ENCODE results near the gene RHBDD1.
"Not testable (repeated sequence)": the region's sequence is repeated elsewhere in the genome, so short reads cannot be mapped to it uniquely, and the experiment has no call there.

Gene RHBDD1

GRCh38 chr2:226839161-226839560 is 3.3 kb downstream of the RHBDD1 start:
- no peak overlapping the region for H4K12ac ChIP-seq (ENCODE audit: low read depth, low read length)
- no peak overlapping the region for H3K4me3 ChIP-seq (ENCODE audit: low read depth, low read length)
- no peak overlapping the region for H2BK5ac ChIP-seq (ENCODE audit: low read depth, low read length, poor library complexity)
- no peak overlapping the region for H3K4me2 ChIP-seq (ENCODE audit: low read length)
- no peak overlapping the region for H3K14ac ChIP-seq (ENCODE audit: low read length)
- no peaks in the 10 kb centered on the region for H3K27me3 ChIP-seq (ENCODE audit: insufficient read depth, low read length)
- H2AK5ac ChIP-seq (ENCODE audit: low read length) = no peak overlapping the region
- H3K9ac ChIP-seq (ENCODE audit: low read length) = no peak overlapping the region
- H2BK12ac ChIP-seq (ENCODE audit: low read length) = no peak overlapping the region
- H4K91ac ChIP-seq (ENCODE audit: low read depth, low read length) = no peak overlapping the region
- no peak overlapping the region for H3K23ac ChIP-seq (ENCODE audit: low read length)
- peaks cover 10% of the 10 kb centered on the region for H3K79me1 ChIP-seq (ENCODE audit: low read length)
- no peak for DNase-seq
- peaks cover 7% of the 10 kb centered on the region for H3K79me2 ChIP-seq (ENCODE audit: control insufficient read depth, insufficient read depth, low read length, poor library complexity)
- H2AFZ ChIP-seq (ENCODE audit: insufficient read depth, low read length, poor library complexity) = no peak overlapping the region
- no peak overlapping the region for H4K8ac ChIP-seq (ENCODE audit: low read depth, low read length)
- peaks cover 0 to 4% of the 10 kb centered on the region in 2 experiments for H3K4me1 ChIP-seq (ENCODE audit: control insufficient read depth in 1 of 2, insufficient read depth in 2 of 2, low read length in 2 of 2)
- H2BK120ac ChIP-seq (ENCODE audit: insufficient read depth, low read length, poor library complexity) = no peak overlapping the region
- no peak overlapping the region for H3K18ac ChIP-seq (ENCODE audit: low read length)
- WGBS (ENCODE audit: extremely low coverage, insufficient coverage, insufficient read length) = no CpG with 5 or more reads among the region's 10 CpGs
- H3K27ac ChIP-seq (ENCODE audit: low read depth, low read length) = no peak overlapping the region
- no peaks in the 10 kb centered on the region for H3K9me3 ChIP-seq (ENCODE audit: insufficient read depth, low read depth, low read length)
- no peak overlapping the region for H3K4ac ChIP-seq (ENCODE audit: low read depth, low read length)
- H3K36me3 ChIP-seq (ENCODE audit: control insufficient read depth in 1 of 2, insufficient read depth in 2 of 2, low read length in 2 of 2) = no peaks in the 10 kb centered on the region

GRCh38 chr2:226839951-226840350 is 4.1 kb downstream of the RHBDD1 start:
- H2BK5ac ChIP-seq (ENCODE audit: low read depth, low read length, poor library complexity) = no peak overlapping the region
- H3K4me1 ChIP-seq (ENCODE audit: control insufficient read depth in 1 of 2, insufficient read depth in 2 of 2, low read length in 2 of 2) = peaks cover 0 to 4% of the 10 kb centered on the region in 2 experiments
- H4K8ac ChIP-seq (ENCODE audit: low read depth, low read length) = no peak overlapping the region
- H3K27ac ChIP-seq (ENCODE audit: low read depth, low read length) = no peak overlapping the region
- no peak overlapping the region for H2AFZ ChIP-seq (ENCODE audit: insufficient read depth, low read length, poor library complexity)
- H3K14ac ChIP-seq (ENCODE audit: low read length) = no peak overlapping the region
- H2AK5ac ChIP-seq (ENCODE audit: low read length) = no peak overlapping the region
- no peaks in the 10 kb centered on the region for H3K36me3 ChIP-seq (ENCODE audit: control insufficient read depth in 1 of 2, insufficient read depth in 2 of 2, low read length in 2 of 2)
- H3K18ac ChIP-seq (ENCODE audit: low read length) = no peak overlapping the region
- no peak overlapping the region for H3K23ac ChIP-seq (ENCODE audit: low read length)
- H3K9me3 ChIP-seq (ENCODE audit: insufficient read depth, low read depth, low read length) = no peaks in the 10 kb centered on the region
- no peak overlapping the region for H3K4me2 ChIP-seq (ENCODE audit: low read length)
- no peak overlapping the region for H2BK120ac ChIP-seq (ENCODE audit: insufficient read depth, low read length, poor library complexity)
- WGBS (ENCODE audit: extremely low coverage, insufficient coverage, insufficient read length) = no CpG with 5 or more reads among the region's 2 CpGs
- no peak overlapping the region for H4K91ac ChIP-seq (ENCODE audit: low read depth, low read length)
- H3K79me1 ChIP-seq (ENCODE audit: low read length) = peaks cover 10% of the 10 kb centered on the region
- no peak for DNase-seq
- no peak overlapping the region for H3K4ac ChIP-seq (ENCODE audit: low read depth, low read length)
- H3K4me3 ChIP-seq (ENCODE audit: low read depth, low read length) = no peak overlapping the region
- no peak overlapping the region for H2BK12ac ChIP-seq (ENCODE audit: low read length)
- H3K9ac ChIP-seq (ENCODE audit: low read length) = no peak overlapping the region
- no peaks in the 10 kb centered on the region for H3K27me3 ChIP-seq (ENCODE audit: insufficient read depth, low read length)
- peaks cover 7% of the 10 kb centered on the region for H3K79me2 ChIP-seq (ENCODE audit: control insufficient read depth, insufficient read depth, low read length, poor library complexity)
- H4K12ac ChIP-seq (ENCODE audit: low read depth, low read length) = no peak overlapping the region

GRCh38 chr2:226843001-226843400 is 7.1 kb downstream of the RHBDD1 start:
- H3K79me2 ChIP-seq (ENCODE audit: control insufficient read depth, insufficient read depth, low read length, poor library complexity); H4K8ac ChIP-seq (ENCODE audit: low read depth, low read length); H4K12ac ChIP-seq (ENCODE audit: low read depth, low read length); H3K79me1 ChIP-seq (ENCODE audit: low read length); H3K4me1 ChIP-seq (ENCODE audit: control insufficient read depth in 1 of 2, insufficient read depth in 2 of 2, low read length in 2 of 2); H2AK5ac ChIP-seq (ENCODE audit: low read length); H3K4me2 ChIP-seq (ENCODE audit: low read length); H3K27ac ChIP-seq (ENCODE audit: low read depth, low read length); H2BK12ac ChIP-seq (ENCODE audit: low read length); H2AFZ ChIP-seq (ENCODE audit: insufficient read depth, low read length, poor library complexity); H3K9ac ChIP-seq (ENCODE audit: low read length); H3K27me3 ChIP-seq (ENCODE audit: insufficient read depth, low read length); H3K14ac ChIP-seq (ENCODE audit: low read length); H4K91ac ChIP-seq (ENCODE audit: low read depth, low read length); H3K23ac ChIP-seq (ENCODE audit: low read length); H3K9me3 ChIP-seq (ENCODE audit: insufficient read depth, low read depth, low read length); H2BK120ac ChIP-seq (ENCODE audit: insufficient read depth, low read length, poor library complexity); H3K4me3 ChIP-seq (ENCODE audit: low read depth, low read length); H3K36me3 ChIP-seq (ENCODE audit: control insufficient read depth in 1 of 2, insufficient read depth in 2 of 2, low read length in 2 of 2); H2BK5ac ChIP-seq (ENCODE audit: low read depth, low read length, poor library complexity); H3K4ac ChIP-seq (ENCODE audit: low read depth, low read length); DNase-seq; H3K18ac ChIP-seq (ENCODE audit: low read length): not testable (repeated sequence)
- no CpG with 5 or more reads among the region's 1 CpG for WGBS (ENCODE audit: extremely low coverage, insufficient coverage, insufficient read length)

GRCh38 chr2:226845386-226846116 is 9.7 kb downstream of the RHBDD1 start:
- H4K12ac ChIP-seq (ENCODE audit: low read depth, low read length) = no peak overlapping the region
- H4K8ac ChIP-seq (ENCODE audit: low read depth, low read length) = no peak overlapping the region
- H2AFZ ChIP-seq (ENCODE audit: insufficient read depth, low read length, poor library complexity) = no peak overlapping the region
- peaks cover 4 to 5% of the 10 kb centered on the region in 2 experiments for H3K4me1 ChIP-seq (ENCODE audit: control insufficient read depth in 1 of 2, insufficient read depth in 2 of 2, low read length in 2 of 2)
- no peak overlapping the region for H3K14ac ChIP-seq (ENCODE audit: low read length)
- no peak overlapping the region for H2BK120ac ChIP-seq (ENCODE audit: insufficient read depth, low read length, poor library complexity)
- no peak overlapping the region for H3K4me3 ChIP-seq (ENCODE audit: low read depth, low read length)
- no peaks in the 10 kb centered on the region for H3K36me3 ChIP-seq (ENCODE audit: control insufficient read depth in 1 of 2, insufficient read depth in 2 of 2, low read length in 2 of 2)
- no peak overlapping the region for H2BK5ac ChIP-seq (ENCODE audit: low read depth, low read length, poor library complexity)
- H2AK5ac ChIP-seq (ENCODE audit: low read length) = no peak overlapping the region
- H3K27me3 ChIP-seq (ENCODE audit: insufficient read depth, low read length) = no peaks in the 10 kb centered on the region
- DNase-seq = no peak
- no peak overlapping the region for H3K23ac ChIP-seq (ENCODE audit: low read length)
- no peak overlapping the region for H3K18ac ChIP-seq (ENCODE audit: low read length)
- no peaks in the 10 kb centered on the region for H3K9me3 ChIP-seq (ENCODE audit: insufficient read depth, low read depth, low read length)
- no peaks in the 10 kb centered on the region for H3K79me2 ChIP-seq (ENCODE audit: control insufficient read depth, insufficient read depth, low read length, poor library complexity)
- no peak overlapping the region for H3K27ac ChIP-seq (ENCODE audit: low read depth, low read length)
- H4K91ac ChIP-seq (ENCODE audit: low read depth, low read length) = no peak overlapping the region
- H3K4me2 ChIP-seq (ENCODE audit: low read length) = no peak overlapping the region
- H3K9ac ChIP-seq (ENCODE audit: low read length) = no peak overlapping the region
- no peaks in the 10 kb centered on the region for H3K79me1 ChIP-seq (ENCODE audit: low read length)
- no peak overlapping the region for H3K4ac ChIP-seq (ENCODE audit: low read depth, low read length)
- WGBS (ENCODE audit: extremely low coverage, insufficient coverage, insufficient read length) = no CpG with 5 or more reads among the region's 3 CpGs
- H2BK12ac ChIP-seq (ENCODE audit: low read length) = no peak overlapping the region
